DOHH2 (cell line): Measurements from ENCODE around the gene AQP6.

Experiments used
- CTCF ChIP-seq: fragments of 200-600 bp; sonication (generic); IDR thresholded peaks from one replicate; pipeline ENCODE4 v1.5.1; 2014; ENCODE audit warnings: antibody characterized with exemption, mild to moderate bottlenecking, low read depth, low read length; ENCODE audit not compliant: poor library complexity, severe bottlenecking
- EZH2phosphoT487 ChIP-seq: fragments of 200-600 bp; sonication (generic); IDR thresholded peaks from 2 replicates; pipeline ENCODE4 v1.6.1; 2017; ENCODE audit warnings: borderline replicate concordance, mild to moderate bottlenecking, antibody characterized with exemption, low read length, moderate library complexity, mixed read lengths

- no peak for TF ChIP-seq EZH2phosphoT487
- TF ChIP-seq CTCF, result no peak
Measured at GRCh38 chr12:49970658-49971057, 2.1 kb upstream of the AQP6 start.
